Mesenchymal stem cell (in vitro differentiated cells and primary cell): ENCODE results near the gene NTSR1.
A peak's percentile ranks its signal among the peaks of the same experiment; 100 is the strongest.

Experiments
- DNase-seq: peaks from one replicate; pipeline ENCODE4 v3.0.0-alpha.2; 2013
- H2AFZ ChIP-seq: one replicate; pipeline ENCODE4 v1.6.1; 2013; ENCODE audit warnings: low read depth, mild to moderate bottlenecking, control low read depth, inconsistent platforms, low read length, moderate library complexity
- H2AK5ac ChIP-seq: 2 replicates; pipeline ENCODE4 v1.6.1; 2013; ENCODE audit warnings: low read length, moderate library complexity, mild to moderate bottlenecking, inconsistent platforms; ENCODE audit not compliant: severe bottlenecking
- H2BK120ac ChIP-seq: one replicate; pipeline ENCODE4 v1.6.1; 2013; ENCODE audit warnings: low read depth, mild to moderate bottlenecking, inconsistent platforms, low read length, moderate library complexity
- H2BK12ac ChIP-seq, 2 experiments: one replicate each; pipeline ENCODE4 v1.6.1; 2013; ENCODE audit warnings: inconsistent platforms in 2 of 2, low read length in 2 of 2, mild to moderate bottlenecking in 2 of 2, moderate library complexity in 2 of 2, control low read depth in 1 of 2
- H2BK15ac ChIP-seq: one replicate; pipeline ENCODE4 v1.6.1; 2013; ENCODE audit warnings: mild to moderate bottlenecking, low read depth, inconsistent platforms; ENCODE audit not compliant: poor library complexity, severe bottlenecking
- H2BK5ac ChIP-seq: 2 replicates; pipeline ENCODE4 v1.6.1; 2013; ENCODE audit warnings: low read depth, mild to moderate bottlenecking, low read length, control low read depth, inconsistent platforms; ENCODE audit not compliant: poor library complexity, severe bottlenecking
- H3K14ac ChIP-seq, 2 experiments: one replicate each; pipeline ENCODE4 v1.6.1; 2013; ENCODE audit warnings: inconsistent platforms in 2 of 2, low read length in 2 of 2, control low read depth in 1 of 2, mild to moderate bottlenecking in 1 of 2, moderate library complexity in 1 of 2
- H3K18ac ChIP-seq, 2 experiments: one replicate each; pipeline ENCODE4 v1.6.1; 2013; ENCODE audit warnings: inconsistent platforms in 2 of 2, low read length in 2 of 2, control low read depth in 1 of 2, low read depth in 1 of 2, mild to moderate bottlenecking in 1 of 2
- H3K23ac ChIP-seq, 2 experiments: one replicate each; pipeline ENCODE4 v1.6.1; 2013; ENCODE audit warnings: inconsistent platforms in 2 of 2, low read length in 2 of 2, mild to moderate bottlenecking in 2 of 2, moderate library complexity in 2 of 2, control low read depth in 1 of 2
- H3K27ac ChIP-seq: 2 replicates; pipeline ENCODE4 v1.5.1; 2013; ENCODE audit warnings: mild to moderate bottlenecking, moderate library complexity, low read length, control low read depth, inconsistent platforms; ENCODE audit not compliant: poor library complexity, severe bottlenecking
- H3K27me3 ChIP-seq, 2 experiments: 2 replicates each; pipeline versions ENCODE4 v1.6.1 to v1.7.0; 2013; ENCODE audit warnings: low read length in 2 of 2, mild to moderate bottlenecking in 2 of 2, moderate library complexity in 2 of 2, control low read depth in 1 of 2, inconsistent platforms in 1 of 2; ENCODE audit not compliant: control insufficient read depth in 1 of 2, insufficient read depth in 1 of 2
- H3K36me3 ChIP-seq, 2 experiments: 2 replicates each; pipeline versions ENCODE4 v1.6.1 to v1.7.0; 2013; ENCODE audit warnings: low read length in 2 of 2, control low read depth in 1 of 2, inconsistent platforms in 1 of 2, low read depth in 1 of 2, mild to moderate bottlenecking in 1 of 2; ENCODE audit not compliant: insufficient read depth in 2 of 2, control insufficient read depth in 1 of 2
- H3K4ac ChIP-seq, 2 experiments: one replicate each; pipeline ENCODE4 v1.6.1; 2013; ENCODE audit warnings: inconsistent platforms in 2 of 2, low read length in 2 of 2, mild to moderate bottlenecking in 2 of 2, moderate library complexity in 2 of 2, control low read depth in 1 of 2, low read depth in 1 of 2
- H3K4me1 ChIP-seq: 2 replicates; pipeline ENCODE4 v1.6.1; 2013; ENCODE audit warnings: low read depth, low read length, control low read depth; ENCODE audit not compliant: control insufficient read depth, insufficient read depth
- H3K4me2 ChIP-seq: 2 replicates; pipeline ENCODE4 v1.6.1; 2013; ENCODE audit warnings: low read length, mild to moderate bottlenecking, inconsistent platforms; ENCODE audit not compliant: poor library complexity, severe bottlenecking
- H3K4me3 ChIP-seq, 2 experiments: 2 replicates each; pipeline versions ENCODE4 v1.5.1 to v1.7.0; 2013; ENCODE audit warnings: low read length in 2 of 2, mild to moderate bottlenecking in 2 of 2, control low read depth in 1 of 2, low read depth in 1 of 2; ENCODE audit not compliant: insufficient read depth in 1 of 2
- H3K79me1 ChIP-seq: replicated peaks from 2 replicates; pipeline ENCODE4 v1.6.1; 2013; ENCODE audit warnings: mild to moderate bottlenecking, control low read depth, low read length, inconsistent platforms; ENCODE audit not compliant: poor library complexity, severe bottlenecking
- H3K9ac ChIP-seq: 2 replicates; pipeline ENCODE4 v1.7.0; 2013; ENCODE audit warnings: mild to moderate bottlenecking, low read length, moderate library complexity
- H3K9me3 ChIP-seq: 2 replicates; pipeline ENCODE4 v1.7.0; 2013; ENCODE audit warnings: mild to moderate bottlenecking, low read length; ENCODE audit not compliant: control insufficient read depth
- H4K8ac ChIP-seq: one replicate; pipeline ENCODE4 v1.6.1; 2013; ENCODE audit warnings: inconsistent platforms, mild to moderate bottlenecking, low read length, moderate library complexity
- H4K91ac ChIP-seq: one replicate; pipeline ENCODE4 v1.6.1; 2013; ENCODE audit warnings: mild to moderate bottlenecking, low read length, inconsistent platforms
- WGBS: methylation state at CpG from one replicate; pipeline ENCODE4 v1.1.7; 2013; ENCODE audit warnings: mixed read lengths; 5-methylcytosine and 5-hydroxymethylcytosine counted together

The NTSR1 gene

GRCh38 chr20:62776692-62777527 is 68.3 kb downstream of the NTSR1 start:
- Histone ChIP-seq H3K27me3 (peaks cover 38 to 43% of the 10 kb centered on the region in 2 experiments), H3K4me1 (no peaks in the 10 kb centered on the region), H3K18ac (peak overlapping the region in 1 of 2 experiments; percentile 55), H4K8ac (peak overlapping the region; percentile 27), H4K91ac (peak overlapping the region; percentile 54), H2BK5ac (no peak overlapping the region), H3K9me3 (no peaks in the 10 kb centered on the region), H3K23ac (no peak overlapping the region), H2AFZ (no peak overlapping the region), H2BK12ac (no peak overlapping the region), H3K79me1 (no peaks in the 10 kb centered on the region), H3K27ac (no peak overlapping the region), H2BK120ac (no peak overlapping the region), H2AK5ac (no peak overlapping the region), H3K9ac (no peak overlapping the region), H3K36me3 (no peaks in the 10 kb centered on the region), H3K14ac (peak overlapping the region in 1 of 2 experiments; percentile 36), H3K4ac (no peak overlapping the region), H2BK15ac (no peak overlapping the region), H3K4me3 (no peak overlapping the region), H3K4me2 (no peak overlapping the region)
- WGBS = 72% methylated on average over 14 of the region's 14 CpGs
- no peak for DNase-seq

DNA sequence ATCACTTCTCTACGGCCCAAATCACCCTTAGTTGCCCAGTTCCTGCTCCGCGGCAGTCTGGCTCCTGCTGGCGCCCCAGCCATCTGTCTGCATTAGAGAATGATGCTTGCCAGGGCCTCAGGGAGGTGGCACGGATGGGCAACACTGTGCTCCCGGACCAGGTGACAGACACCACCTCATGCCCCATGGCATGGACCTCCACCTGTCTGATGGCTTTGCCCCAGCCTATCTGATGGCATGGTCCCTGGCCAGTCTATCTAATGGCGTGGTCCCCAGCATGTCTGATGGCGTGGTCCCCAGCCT is 68.8 kb downstream of the NTSR1 start:
- Histone ChIP-seq H3K4me2 (no peak overlapping the region), H2AK5ac (no peak overlapping the region), H3K4ac (no peak overlapping the region), H3K36me3 (no peaks in the 10 kb centered on the region), H3K4me1 (no peaks in the 10 kb centered on the region), H3K27ac (no peak overlapping the region), H4K91ac (peak overlapping the region; percentile 44), H2BK15ac (no peak overlapping the region), H3K27me3 (peaks cover 38 to 41% of the 10 kb centered on the region in 2 experiments), H3K9ac (no peak overlapping the region), H3K18ac (peak overlapping the region in 1 of 2 experiments; percentile 55), H2BK12ac (no peak overlapping the region), H3K14ac (peak overlapping the region in 1 of 2 experiments; percentile 30), H3K23ac (no peak overlapping the region), H2AFZ (no peak overlapping the region), H4K8ac (no peak overlapping the region), H3K79me1 (no peaks in the 10 kb centered on the region), H2BK5ac (no peak overlapping the region), H3K9me3 (no peaks in the 10 kb centered on the region), H2BK120ac (no peak overlapping the region), H3K4me3 (no peak overlapping the region)
- no peak for DNase-seq
- 90% methylated on average over 8 of the region's 8 CpGs for WGBS

- H3K4me1 ChIP-seq = no peaks in the 10 kb centered on the region
- no peak overlapping the region for H2BK12ac ChIP-seq
- H3K79me1 ChIP-seq = no peaks in the 10 kb centered on the region
- H3K14ac ChIP-seq = no peak overlapping the region
- H2BK15ac ChIP-seq = no peak overlapping the region
- no peak overlapping the region for H3K9ac ChIP-seq
- H3K4ac ChIP-seq = no peak overlapping the region
- no peak overlapping the region for H2BK5ac ChIP-seq
- H2AK5ac ChIP-seq = no peak overlapping the region
- no peak for DNase-seq
- H3K36me3 ChIP-seq = no peaks in the 10 kb centered on the region
- no peak overlapping the region for H4K8ac ChIP-seq
- no peak overlapping the region for H2AFZ ChIP-seq
- H3K27me3 ChIP-seq = peaks cover 35 to 38% of the 10 kb centered on the region in 2 experiments
- no peak overlapping the region for H2BK120ac ChIP-seq
- no peak overlapping the region for H3K4me3 ChIP-seq
- H3K4me2 ChIP-seq = no peak overlapping the region
- H3K23ac ChIP-seq = no peak overlapping the region
- H3K27ac ChIP-seq = no peak overlapping the region
- no peak overlapping the region for H4K91ac ChIP-seq
- no peak overlapping the region for H3K18ac ChIP-seq
- no peaks in the 10 kb centered on the region for H3K9me3 ChIP-seq
- WGBS = 94% methylated on average over 9 of the region's 9 CpGs
These were observed 69.4 kb downstream of the NTSR1 start for GRCh38 chr20:62778058-62778457.

- DNase-seq = no peak
- no peak overlapping the region for H2AK5ac ChIP-seq
- H3K9me3 ChIP-seq = no peaks in the 10 kb centered on the region
- no peak overlapping the region for H2BK120ac ChIP-seq
- H3K18ac ChIP-seq = no peak overlapping the region
- no peak overlapping the region for H3K27ac ChIP-seq
- no peak overlapping the region for H2AFZ ChIP-seq
- no peak overlapping the region for H2BK5ac ChIP-seq
- no peak overlapping the region for H3K4me3 ChIP-seq
- H3K9ac ChIP-seq = no peak overlapping the region
- H4K8ac ChIP-seq = no peak overlapping the region
- H3K4me1 ChIP-seq = no peaks in the 10 kb centered on the region
- 79% methylated on average over 23 of the region's 24 CpGs for WGBS
- no peak overlapping the region for H3K23ac ChIP-seq
- peaks cover 27 to 34% of the 10 kb centered on the region in 2 experiments for H3K27me3 ChIP-seq
- no peak overlapping the region for H3K4me2 ChIP-seq
- H3K79me1 ChIP-seq = no peaks in the 10 kb centered on the region
- no peaks in the 10 kb centered on the region for H3K36me3 ChIP-seq
- no peak overlapping the region for H2BK12ac ChIP-seq
- no peak overlapping the region for H3K14ac ChIP-seq
- no peak overlapping the region for H4K91ac ChIP-seq
- H3K4ac ChIP-seq = no peak overlapping the region
- no peak overlapping the region for H2BK15ac ChIP-seq
These were observed 70.2 kb downstream of the NTSR1 start for GRCh38 chr20:62778601-62779416.
